Activated gamma-delta T cell treated with anti-CD3 and anti-CD28 coated beads, Interleukin-2, amount 50 U/mL, for 16 hours (primary cell): ENCODE data around the gene RGS8.

ENCODE experiments used
- DNase-seq: peaks from one replicate; pipeline ENCODE4 v3.0.0-alpha.2; 2020; ENCODE audit warnings: low read depth

Gene RGS8

GRCh38 chr1:182671750-182672486 is 12.5 kb downstream of the RGS8 start:
- no peak for DNase-seq

GRCh38 chr1:182670032-182670749 is 14.2 kb downstream of the RGS8 start:
- no peak for DNase-seq

GRCh38 chr1:182669266-182669665 is 15.1 kb downstream of the RGS8 start:
- DNase-seq, result no peak

- no peak for DNase-seq
Measured at GRCh38 chr1:182668521-182669054, 15.8 kb downstream of the RGS8 start.

- no peak for DNase-seq
Measured at GRCh38 chr1:182667848-182668505, 16.4 kb downstream of the RGS8 start.

- no peak for DNase-seq
Measured at GRCh38 chr1:182666706-182667105, 17.7 kb downstream of the RGS8 start.

- DNase-seq, result no peak
Measured at GRCh38 chr1:182664296-182664695, 20.1 kb downstream of the RGS8 start.

GRCh38 chr1:182662956-182663355 is 21.4 kb downstream of the RGS8 start:
- no peak for DNase-seq

- no peak for DNase-seq
Measured at GRCh38 chr1:182662121-182662890, 22.1 kb downstream of the RGS8 start.

GRCh38 chr1:182658055-182658454 is 26.3 kb downstream of the RGS8 start:
- DNase-seq, result no peak

GRCh38 chr1:182656842-182657397 is 27.5 kb downstream of the RGS8 start:
- no peak for DNase-seq

GRCh38 chr1:182653986-182654385 is 30.4 kb downstream of the RGS8 start:
- DNase-seq, result no peak

GRCh38 chr1:182652933-182653332 is 31.5 kb downstream of the RGS8 start:
- no peak for DNase-seq

GRCh38 chr1:182651339-182651724 is 33.1 kb downstream of the RGS8 start:
- DNase-seq, result no peak

GRCh38 chr1:182650678-182651338 is 33.6 kb downstream of the RGS8 start:
- DNase-seq, result no peak

- DNase-seq, result no peak
Measured at GRCh38 chr1:182649041-182649440, 35.3 kb downstream of the RGS8 start.

- no peak for DNase-seq
Measured at GRCh38 chr1:182646739-182647138, 37.6 kb downstream of the RGS8 start.

- no peak for DNase-seq
Measured at GRCh38 chr1:182644886-182645285, 39.5 kb downstream of the RGS8 start.

- DNase-seq, result no peak
Measured at GRCh38 chr1:182643699-182644098, 40.7 kb downstream of the RGS8 start.

- DNase-seq, result no peak
Measured at GRCh38 chr1:182642461-182642860, 41.9 kb downstream of the RGS8 start.

GRCh38 chr1:182641561-182641960 is 42.8 kb downstream of the RGS8 start:
- no peak for DNase-seq
